HepG2 (cell line): Measurements from ENCODE around the gene RAB14. TPM values are rescaled to one million over a fixed set of nuclear protein-coding genes. Genes with fewer than 3 reads are reported as not detected.

ENCODE experiments used
- ATAC-seq: fragments of 200-7000 bp; cut with Tn5 transposase; 3 replicates; pipeline ENCODE4 v1.9.1; 2020; ENCODE audit warnings: mild to moderate bottlenecking, moderate library complexity
- BruUV-seq: library from RNA; stranded (reverse); fragments of 400-500 nt; replicated peaks from 2 replicates; lab custom pipeline; 2021; lab: Mats Ljungman, UMichigan
- CTCF ChIA-PET: fragments of 300-600 bp; formaldehyde crosslinking; extraction: SDS; loops from one replicate; lab custom pipeline; 2021; ENCODE audit warnings: low total read pairs, inconsistent platforms, low intra/inter-chr PET ratio; lab: Yijun Ruan, JAX
- POLR2A ChIA-PET: fragments of 350-600 bp; sonication (Branson Sonifier 250); formaldehyde crosslinking; loops from one replicate; lab custom pipeline; 2020; ENCODE audit warnings: antibody characterized with exemption, inconsistent platforms; lab: Yijun Ruan, JAX
- DNase-seq: peaks from one replicate; pipeline ENCODE4 v3.0.0-alpha.2; 2015; ENCODE audit warnings: low spot score
- FAIRE-seq: peaks from 3 replicates; lab custom pipeline; 2011; peaks lifted over from hg19 to GRCh38; lab: Jason Lieb, UNC
- H2AFZ ChIP-seq: one replicate; pipeline ENCODE4 v1.6.1; 2011; ENCODE audit warnings: low read length, inconsistent platforms
- H3K27ac ChIP-seq: fragments of 300-600 bp; 3 replicates; pipeline ENCODE4 v1.8.0; 2011; ENCODE audit warnings: mixed run types, mild to moderate bottlenecking, mixed read lengths, low read length, inconsistent platforms; ENCODE audit not compliant: insufficient read depth; ENCODE audit errors: extremely low read length
- H3K27me3 ChIP-seq, 2 experiments: fragments of 200-600 bp in 1 of 2; 2 replicates in 1 of 2; 3 replicates in 1 of 2; pipeline versions ENCODE4 v1.6.0 to v1.8.0; 2011; ENCODE audit warnings: low read length in 2 of 2, mild to moderate bottlenecking in 2 of 2, moderate library complexity in 2 of 2, inconsistent platforms in 1 of 2; ENCODE audit not compliant: insufficient read depth in 2 of 2, control insufficient read depth in 1 of 2
- H3K36me3 ChIP-seq, 2 experiments: fragments of 200-600 bp in 1 of 2; replicated peaks in 1 of 2; 2 replicates in 1 of 2; 3 replicates in 1 of 2; pipeline versions ENCODE4 v1.5.1 to v1.8.0; 2011; ENCODE audit warnings: low read length in 2 of 2, inconsistent platforms in 1 of 2; ENCODE audit not compliant: insufficient read depth in 2 of 2, control insufficient read depth in 1 of 2
- H3K4me1 ChIP-seq: 2 replicates; pipeline ENCODE4 v1.5.1; 2012; ENCODE audit warnings: low read length, inconsistent platforms; ENCODE audit not compliant: insufficient read depth
- H3K4me2 ChIP-seq: 2 replicates; pipeline ENCODE4 v1.6.0; 2011; ENCODE audit warnings: low read depth, low read length, inconsistent platforms
- H3K4me3 ChIP-seq, 3 experiments: fragments of 200-600 bp in 1 of 3; sonication (generic), shearing (Covaris generic) in 1 of 3; replicated peaks in 1 of 3; 2 replicates each; pipeline ENCODE4 v1.5.1; 2011 to 2016; ENCODE audit warnings: low read length in 3 of 3, inconsistent platforms in 2 of 3, low read depth in 2 of 3, mild to moderate bottlenecking in 2 of 3, control low read depth in 1 of 3, mixed read lengths in 1 of 3; ENCODE audit not compliant: insufficient read depth in 1 of 3
- H3K79me2 ChIP-seq: one replicate; pipeline ENCODE4 v1.6.1; 2011; ENCODE audit warnings: low read length, inconsistent platforms; ENCODE audit not compliant: insufficient read depth
- H3K9ac ChIP-seq: 2 replicates; pipeline ENCODE4 v1.6.0; 2011; ENCODE audit warnings: mild to moderate bottlenecking, low read depth, low read length, inconsistent platforms; ENCODE audit not compliant: insufficient read depth
- H3K9me3 ChIP-seq: 2 replicates; pipeline ENCODE4 v1.5.1; 2012; ENCODE audit warnings: mild to moderate bottlenecking, low read length
- H4K20me1 ChIP-seq: 2 replicates; pipeline ENCODE4 v1.6.0; 2011; ENCODE audit warnings: inconsistent platforms, mild to moderate bottlenecking, low read length, moderate library complexity; ENCODE audit not compliant: insufficient read depth
- ARID2 ChIP-seq: sonication (generic); formaldehyde crosslinking; IDR thresholded peaks from 2 replicates; pipeline ENCODE4 v1.8.1; 2022; ENCODE audit warnings: mild to moderate bottlenecking, missing genetic modification reagents, borderline replicate concordance
- FOXP1 ChIP-seq, 2 experiments: fragments of 450-650 bp in 1 of 2; IDR thresholded peaks; 2 replicates each; pipeline ENCODE4 v1.6.1; 2017 to 2018; ENCODE audit warnings: antibody characterized with exemption in 1 of 2
- MAFF ChIP-seq: IDR thresholded peaks from 2 replicates; pipeline ENCODE4 v1.6.1; 2011; ENCODE audit warnings: low read depth, low read length, improper control_type of control experiment
- MAFK ChIP-seq, 2 experiments: IDR thresholded peaks in 1 of 2; conservative IDR thresholded peaks in 1 of 2; 2 replicates each; pipeline ENCODE4 v1.6.1; 2011; ENCODE audit warnings: improper control_type of control experiment in 2 of 2, low read length in 2 of 2
- MXI1 ChIP-seq: IDR thresholded peaks from 3 replicates; pipeline ENCODE4 v1.6.1; 2012; ENCODE audit warnings: low read depth, low read length, inconsistent platforms, borderline replicate concordance
- PHF21A ChIP-seq: sonication (generic); formaldehyde crosslinking; IDR thresholded peaks from 2 replicates; pipeline ENCODE4 v1.5.0; 2020; ENCODE audit warnings: mild to moderate bottlenecking, missing genetic modification reagents
- TEAD3 ChIP-seq: optimal IDR thresholded peaks from 2 replicates; pipeline ENCODE3; 2016; ENCODE audit warnings: borderline replicate concordance
- TEF ChIP-seq: sonication (generic); formaldehyde crosslinking; IDR thresholded peaks from 2 replicates; pipeline ENCODE4 v1.5.0; 2020; ENCODE audit warnings: missing genetic modification reagents
- TMF1 ChIP-seq: sonication (generic); formaldehyde crosslinking; IDR thresholded peaks from 2 replicates; pipeline ENCODE4 v1.8.1; 2022; ENCODE audit warnings: low read depth, missing genetic modification reagents
- YEATS2 ChIP-seq: sonication (generic); formaldehyde crosslinking; IDR thresholded peaks from 2 replicates; pipeline ENCODE4 v1.4.0; 2020; ENCODE audit warnings: missing genetic modification reagents, borderline replicate concordance
- ZBTB42 ChIP-seq: sonication (generic); formaldehyde crosslinking; IDR thresholded peaks from 2 replicates; pipeline ENCODE4 v1.5.0; 2020; ENCODE audit warnings: mild to moderate bottlenecking, missing genetic modification reagents
- ZBTB46 ChIP-seq: sonication (generic); formaldehyde crosslinking; IDR thresholded peaks from 2 replicates; pipeline ENCODE4 v1.4.0; 2020; ENCODE audit warnings: mild to moderate bottlenecking, missing genetic modification reagents, borderline replicate concordance
- ZNF362 ChIP-seq: sonication (generic); formaldehyde crosslinking; IDR thresholded peaks from 2 replicates; pipeline ENCODE4 v1.4.0; 2020; ENCODE audit warnings: missing genetic modification reagents, mild to moderate bottlenecking, borderline replicate concordance
- ZNF776 ChIP-seq: sonication (generic); formaldehyde crosslinking; IDR thresholded peaks from 2 replicates; pipeline ENCODE4 v1.4.0; 2020; ENCODE audit warnings: mild to moderate bottlenecking, missing genetic modification reagents
- WGBS: methylation state at CpG from one replicate; pipeline ENCODE4 v1.1.6; 2017; ENCODE audit warnings: low lambda C conversion rate; 5-methylcytosine and 5-hydroxymethylcytosine counted together
- in situ Hi-C: cut with HindIII; loops from 2 replicates; pipeline ENCODE4 v1.10.0; 2017; ENCODE audit warnings: low pct_unique_long_range_greater_than_20kb; ENCODE audit not compliant: extremely low pct_ligation_motif_present
- intact Hi-C: fragments of 100-400 bp; cut with micrococcal nuclease; formaldehyde crosslinking; loops from one replicate; pipeline ENCODE4 v1.10.0; 2022; ENCODE audit not compliant: unreplicated experiment
- polyA plus RNA-seq, 8 experiments: library from polyadenylated mRNA; depleted of rRNA in 3 of 8; stranded (reverse) in 7 of 8; unstranded in 1 of 8; fragments of >200 nt; fragmentation: Illumina TruSeq in 4 of 8; extraction: Trizol in 4 of 8; gene quantifications; 2 replicates each; pipeline versions ENCODE4 v1.2.1 to v1.2.3, GENCODE V29; 2011 to 2016; ENCODE audit warnings: low read depth in 4 of 8, missing spikeins in 1 of 8, mixed read lengths in 1 of 8; ENCODE audit not compliant: insufficient read depth in 1 of 8
- total RNA-seq, 5 experiments: library from RNA; depleted of rRNA; stranded (reverse); fragments of >200 nt; fragmentation: Illumina TruSeq; extraction: Trizol; gene quantifications; 2 replicates each; pipeline ENCODE4 v1.2.3, GENCODE V29; 2016; ENCODE audit warnings: low read depth in 1 of 5
- TF ChIP-seq, protein P1 (sequence below): sonication (generic); formaldehyde crosslinking; IDR thresholded peaks from 2 replicates; pipeline ENCODE4 v1.4.0; 2020; ENCODE audit warnings: missing genetic modification reagents

The RAB14 gene
- total and polyA plus RNA-seq, 2 of the 13 experiments (the other 11 are each of a cell fraction or from before 2014, with no cell fraction given): 17.4 to 19.3 TPM

DNA sequence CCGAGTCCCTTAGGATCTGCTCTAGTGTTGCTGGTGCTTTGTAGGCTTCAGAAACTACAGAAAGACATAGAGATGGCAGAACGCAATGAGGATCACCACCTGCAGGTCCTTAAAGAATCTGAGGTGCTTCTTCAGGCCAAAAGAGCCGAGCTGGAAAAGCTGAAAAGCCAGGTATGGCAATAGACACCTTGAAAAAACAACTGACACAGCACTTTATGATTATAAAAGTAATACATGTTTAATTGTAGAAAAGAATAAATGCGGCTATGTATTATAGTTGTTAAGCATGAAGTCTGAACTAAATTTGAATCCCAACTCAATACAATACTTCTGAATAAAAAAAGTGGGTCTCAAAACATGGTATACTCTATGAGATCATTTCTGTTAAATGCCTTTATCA is 43.7 kb downstream of the RAB14 start:
- DNase-seq (no peak), ATAC-seq (no peak), FAIRE-seq (no peak)
- in situ Hi-C loops (no loop called here), intact Hi-C loops (no loop called here)
- TF ChIP-seq MAFK (conservative IDR thresholded peaks at IDR 0.05 in 1 of 2, IDR thresholded peaks at IDR 0.05 in 1 of 2; ENCODE audit: low read length in 2 of 2): peak; percentile 61 to 86
- no peak for TF ChIP-seq TEAD3
- peak; percentile 76 for TF ChIP-seq MAFF
- no peak for TF ChIP-seq MXI1
- no peak for TF ChIP-seq YEATS2 (CRISPR knock-in tag)
- TF ChIP-seq PHF21A (CRISPR knock-in tag): no peak
- TF ChIP-seq, protein P1, sequence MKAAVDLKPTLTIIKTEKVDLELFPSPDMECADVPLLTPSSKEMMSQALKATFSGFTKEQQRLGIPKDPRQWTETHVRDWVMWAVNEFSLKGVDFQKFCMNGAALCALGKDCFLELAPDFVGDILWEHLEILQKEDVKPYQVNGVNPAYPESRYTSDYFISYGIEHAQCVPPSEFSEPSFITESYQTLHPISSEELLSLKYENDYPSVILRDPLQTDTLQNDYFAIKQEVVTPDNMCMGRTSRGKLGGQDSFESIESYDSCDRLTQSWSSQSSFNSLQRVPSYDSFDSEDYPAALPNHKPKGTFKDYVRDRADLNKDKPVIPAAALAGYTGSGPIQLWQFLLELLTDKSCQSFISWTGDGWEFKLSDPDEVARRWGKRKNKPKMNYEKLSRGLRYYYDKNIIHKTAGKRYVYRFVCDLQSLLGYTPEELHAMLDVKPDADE: no peak
- Histone ChIP-seq H3K9ac (no peak overlapping the region), H2AFZ (no peak overlapping the region), H3K4me2 (no peak overlapping the region), H4K20me1 (no peaks in the 10 kb centered on the region), H3K27me3 (no peaks in the 10 kb centered on the region), H3K4me3 (no peak overlapping the region), H3K79me2 (no peaks in the 10 kb centered on the region), H3K9me3 (no peaks in the 10 kb centered on the region), H3K4me1 (no peaks in the 10 kb centered on the region), H3K36me3 (peaks cover 7 to 21% of the 10 kb centered on the region in 2 experiments), H3K27ac (no peak overlapping the region)
- 94% methylated on average over 4 of the region's 4 CpGs for WGBS
- no TSS peak for BruUV-seq
- CTCF ChIA-PET: no interaction called here
- POLR2A ChIA-PET: no interaction called here

DNA sequence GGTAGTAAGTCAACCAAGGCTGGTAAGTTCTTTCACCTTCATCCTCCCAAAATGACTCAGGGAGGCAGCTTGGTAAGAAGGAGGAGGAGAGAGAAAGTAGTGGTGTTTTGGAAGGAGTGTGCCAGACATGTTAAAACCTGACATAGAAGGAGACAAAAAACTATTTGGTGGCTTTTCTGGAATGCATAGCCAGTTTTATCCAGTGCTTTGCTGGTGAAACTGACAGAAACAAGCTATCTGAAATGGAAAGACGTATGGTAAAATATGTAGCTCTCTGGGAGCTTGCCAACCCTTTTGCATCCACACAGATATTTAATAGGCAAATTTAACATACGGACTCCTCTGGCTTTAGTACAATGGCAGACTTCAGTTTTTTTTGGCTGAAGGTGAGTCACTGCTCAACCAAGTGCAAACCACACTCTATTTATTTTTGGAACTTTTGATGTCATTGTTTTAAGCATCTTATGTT is 45.4 kb downstream of the RAB14 start:
- Histone ChIP-seq H3K4me3 (no peak overlapping the region), H3K9ac (no peak overlapping the region), H3K36me3 (peaks cover 5 to 15% of the 10 kb centered on the region in 2 experiments; a peak in 4 of 5 replicates), H3K4me1 (no peaks in the 10 kb centered on the region), H3K4me2 (no peak overlapping the region), H2AFZ (no peak overlapping the region), H3K27ac (no peak overlapping the region), H4K20me1 (no peaks in the 10 kb centered on the region), H3K79me2 (no peaks in the 10 kb centered on the region), H3K27me3 (no peaks in the 10 kb centered on the region), H3K9me3 (no peaks in the 10 kb centered on the region)
- BruUV-seq: no TSS peak
- 97% methylated on average over 2 of the region's 2 CpGs for WGBS
- in situ Hi-C loops (no loop called here), intact Hi-C loops (no loop called here)
- FAIRE-seq (no peak), DNase-seq (no peak), ATAC-seq (no peak)
- CTCF ChIA-PET: no interaction called here
- POLR2A ChIA-PET: no interaction called here
- no peak for TF ChIP-seq ZNF362 (CRISPR knock-in tag)
- no peak for TF ChIP-seq ZBTB46 (CRISPR knock-in tag)
- no peak for TF ChIP-seq FOXP1 (IDR thresholded peaks at IDR 0.05)
- no peak for TF ChIP-seq FOXP1 (CRISPR knock-in tag; IDR thresholded peaks at IDR 0.05)
- no peak for TF ChIP-seq ZNF776
- TF ChIP-seq ZBTB42 (CRISPR knock-in tag): no peak
- no peak for TF ChIP-seq TMF1
- TF ChIP-seq ARID2 (CRISPR knock-in tag): no peak
- no peak for TF ChIP-seq TEF (CRISPR knock-in tag)
